ENCODE measurements around the gene TBRG1. TPM values are rescaled to one million over a fixed set of nuclear protein-coding genes. Genes with fewer than 3 reads are reported as not detected.

The TBRG1 gene
- total and polyA plus RNA-seq, 2 of the 8 experiments (the other 6 are each of a cell fraction or from before 2014, with no cell fraction given), result 16.3 to 26.7 TPM

GRCh38 chr11:124676386-124676785 is 53.7 kb downstream of the TBRG1 start:
- no peak for FAIRE-seq
- no peaks in the 10 kb centered on the region for H3K79me2 ChIP-seq (ENCODE audit: control insufficient read depth in 1 of 2, insufficient read depth in 2 of 2, low read length in 2 of 2)
- no peak overlapping the region for H2BK20ac ChIP-seq (ENCODE audit: low read length)
- no peak overlapping the region for H4K91ac ChIP-seq (replicated peaks; ENCODE audit: insufficient read length, low read length)
- ChIA-PET CTCF (ENCODE audit: partially characterized antibody) (interaction anchor here (0.9 kb wide), 1 partner anchor 32 kb away, joined by 3 read pairs; no protein-coding TSS in a partner anchor), POLR2A (ENCODE audit: partially characterized antibody) (no interaction called here)
- no peak overlapping the region for H2BK15ac ChIP-seq (ENCODE audit: low read length)
- no peak overlapping the region for H2AK5ac ChIP-seq (ENCODE audit: low read depth, low read length)
- no peak overlapping the region for H3K56ac ChIP-seq (replicated peaks; ENCODE audit: insufficient read length, low read depth, low read length)
- no peaks in the 10 kb centered on the region for H3K9me3 ChIP-seq (ENCODE audit: insufficient read depth in 2 of 2, low read depth in 1 of 2, low read length in 1 of 2)
- H2BK120ac ChIP-seq (replicated peaks; ENCODE audit: low read depth, low read length), result no peak overlapping the region
- H4K5ac ChIP-seq (ENCODE audit: insufficient read length, low read depth, low read length), result no peak overlapping the region
- H3K9ac ChIP-seq (replicated peaks in 1 of 4; ENCODE audit: extremely low read depth in 1 of 4, low read depth in 3 of 4, low read length in 3 of 4), result no peak overlapping the region
- H3K79me1 ChIP-seq (ENCODE audit: low read depth, low read length), result no peaks in the 10 kb centered on the region; the same call in 1 of the 2 replicates
- no peak overlapping the region for H3K4me3 ChIP-seq (ENCODE audit: extremely low read depth in 1 of 4, insufficient read depth in 2 of 4, low read depth in 3 of 4, low read length in 4 of 4)
- no peaks in the 10 kb centered on the region for H4K20me1 ChIP-seq (replicated peaks in 1 of 2; ENCODE audit: control insufficient read depth in 1 of 2, insufficient read depth in 2 of 2, low read length in 2 of 2)
- no peak overlapping the region for H3K14ac ChIP-seq (ENCODE audit: insufficient read length)
- no peak overlapping the region for H2BK12ac ChIP-seq (ENCODE audit: low read depth, low read length)
- no peak overlapping the region for H3K27ac ChIP-seq (ENCODE audit: low read depth, low read length)
- no peak overlapping the region for H2BK5ac ChIP-seq (ENCODE audit: low read depth, low read length)
- no peak overlapping the region for H4K8ac ChIP-seq (ENCODE audit: extremely low read depth, insufficient read depth, low read length)
- H3K36me3 ChIP-seq (ENCODE audit: control insufficient read depth in 2 of 4, insufficient read depth in 4 of 4, low read length in 3 of 4), result no peaks in the 10 kb centered on the region; a peak in 1 of 8 replicates
- no peaks in the 10 kb centered on the region; a peak in 1 of 7 replicates for H3K4me1 ChIP-seq (replicated peaks in 1 of 4; ENCODE audit: control insufficient read depth in 3 of 4, insufficient read depth in 4 of 4, low read length in 3 of 4)
- H3K27me3 ChIP-seq (replicated peaks in 1 of 4; ENCODE audit: control insufficient read depth in 3 of 4, extremely low read depth in 1 of 4, insufficient read depth in 3 of 4, low read length in 3 of 4), result peaks cover 0 to 15% (median 5%) of the 10 kb centered on the region in 4 experiments; a peak in 5 of 7 replicates
- no peak overlapping the region for H3K4ac ChIP-seq (replicated peaks; ENCODE audit: insufficient read length, low read depth, low read length)
- no peak overlapping the region for H3K23ac ChIP-seq (ENCODE audit: insufficient read length)
- peaks cover 7% of the 10 kb centered on the region; the same call in 1 of the 2 replicates for H3K23me2 ChIP-seq (ENCODE audit: low read depth, low read length)
- H3K4me2 ChIP-seq (ENCODE audit: insufficient read depth in 1 of 2, low read depth in 2 of 2, low read length in 2 of 2), result no peak overlapping the region
- H3K18ac ChIP-seq (ENCODE audit: extremely low read depth, low read length), result no peak overlapping the region
- 74% methylated on average over 2 of the region's 2 CpGs; no CpG with 5 or more reads in 1 of the 2 experiments for WGBS, 2 experiments (ENCODE audit: extremely low coverage in 1 of 2, insufficient coverage in 1 of 2, insufficient read length in 1 of 2, insufficient replicate concordance in 2 of 2, low coverage in 1 of 2, low lambda C conversion rate in 2 of 2, missing lambda C conversion rate in 1 of 2)
- DNase-seq (ENCODE audit: low read depth in 1 of 2, low spot score in 2 of 2), result no peak
- H2AFZ ChIP-seq (ENCODE audit: low read length), result no peak overlapping the region
- TF ChIP-seq, protein P1, sequence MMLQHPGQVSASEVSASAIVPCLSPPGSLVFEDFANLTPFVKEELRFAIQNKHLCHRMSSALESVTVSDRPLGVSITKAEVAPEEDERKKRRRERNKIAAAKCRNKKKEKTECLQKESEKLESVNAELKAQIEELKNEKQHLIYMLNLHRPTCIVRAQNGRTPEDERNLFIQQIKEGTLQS (IDR thresholded peaks at IDR 0.05; ENCODE audit: insufficient read depth, low read depth, low read length), result no peak
- TF ChIP-seq SIN3A (conservative IDR thresholded peaks at IDR 0.05 in 1 of 2, IDR thresholded peaks at IDR 0.05 in 1 of 2; ENCODE audit: low read depth in 1 of 2, low read length in 2 of 2), result no peak
- no peak for TF ChIP-seq TAF7 (optimal IDR thresholded peaks at IDR 0.05; ENCODE audit: borderline replicate concordance, low read depth, low read length)
- TF ChIP-seq POU5F1 (IDR thresholded peaks at IDR 0.05; ENCODE audit: low read depth, low read length), result no peak
- TF ChIP-seq HDAC2 (IDR thresholded peaks at IDR 0.05; ENCODE audit: borderline replicate concordance in 1 of 2, low read depth in 2 of 2, low read length in 2 of 2), result no peak
- no peak for TF ChIP-seq BCL11A (IDR thresholded peaks at IDR 0.05; ENCODE audit: low read depth in 2 of 2, low read length in 2 of 2)
- TF ChIP-seq TEAD4 (IDR thresholded peaks at IDR 0.05; ENCODE audit: low read depth, low read length), result no peak
- TF ChIP-seq KDM1A (IDR thresholded peaks at IDR 0.05; ENCODE audit: borderline replicate concordance, low read length), result no peak
- no peak for TF ChIP-seq GTF2F1 (IDR thresholded peaks at IDR 0.05; ENCODE audit: borderline replicate concordance, low read depth, low read length)
- no peak for TF ChIP-seq CHD2 (IDR thresholded peaks at IDR 0.05; ENCODE audit: low read length)
- TF ChIP-seq CTBP2 (IDR thresholded peaks at IDR 0.05; ENCODE audit: borderline replicate concordance, insufficient read depth, insufficient read length, low read length), result no peak
- TF ChIP-seq RFX5 (IDR thresholded peaks at IDR 0.05; ENCODE audit: borderline replicate concordance, low read depth, low read length), result no peak
- TF ChIP-seq EGR1 (IDR thresholded peaks at IDR 0.05; ENCODE audit: borderline replicate concordance, low read depth, low read length), result no peak

All from H1 (cell line).